Stimulated activated CD4-positive, alpha-beta T cell treated with anti-CD3 and anti-CD28 coated beads, Interleukin-4, amount 100 ng/mL, for 1 hour (primary cell): ENCODE results near the gene TCF4.

Experiments
- DNase-seq: peaks from one replicate; pipeline ENCODE4 v3.0.0-alpha.2; 2020

Gene TCF4

GRCh38 chr18:55280503-55280902 is 307.5 kb downstream of the TCF4 start:
- DNase-seq = no peak

GRCh38 chr18:55275039-55275901 is 312.7 kb downstream of the TCF4 start:
- DNase-seq = no peak

GRCh38 chr18:55272510-55273243 is 315.3 kb downstream of the TCF4 start:
- no peak for DNase-seq

GRCh38 chr18:55269622-55270021 is 318.4 kb downstream of the TCF4 start:
- no peak for DNase-seq

GRCh38 chr18:55268628-55269275 is 319.2 kb downstream of the TCF4 start:
- no peak for DNase-seq

- DNase-seq = no peak
Observed at GRCh38 chr18:55268151-55268601, 319.8 kb downstream of the TCF4 start.

GRCh38 chr18:55266981-55267380 is 321.0 kb downstream of the TCF4 start:
- no peak for DNase-seq

GRCh38 chr18:55265984-55266383 is 322.0 kb downstream of the TCF4 start:
- DNase-seq = no peak

GRCh38 chr18:55265130-55265675 is 322.8 kb downstream of the TCF4 start:
- DNase-seq = no peak

GRCh38 chr18:55264108-55264507 is 323.9 kb downstream of the TCF4 start:
- no peak for DNase-seq

GRCh38 chr18:55262021-55262560 is 325.9 kb downstream of the TCF4 start:
- no peak for DNase-seq

- DNase-seq = no peak
Observed at GRCh38 chr18:55261253-55261652, 326.7 kb downstream of the TCF4 start.

GRCh38 chr18:55258088-55258487 is 329.9 kb downstream of the TCF4 start:
- DNase-seq = no peak

- no peak for DNase-seq
Observed at GRCh38 chr18:55256929-55257289, 331.1 kb downstream of the TCF4 start.

GRCh38 chr18:55256226-55256928 is 331.6 kb downstream of the TCF4 start:
- no peak for DNase-seq

- no peak for DNase-seq
Observed at GRCh38 chr18:55253814-55254213, 334.2 kb downstream of the TCF4 start.

GRCh38 chr18:55252901-55253300 is 335.1 kb downstream of the TCF4 start:
- no peak for DNase-seq

GRCh38 chr18:55252053-55252675 is 335.8 kb downstream of the TCF4 start:
- DNase-seq = no peak

- no peak for DNase-seq
Observed at GRCh38 chr18:55251254-55251971, 336.6 kb downstream of the TCF4 start.

- no peak for DNase-seq
Observed at GRCh38 chr18:55250768-55251173, 337.2 kb downstream of the TCF4 start.

GRCh38 chr18:55249550-55249949 is 338.4 kb downstream of the TCF4 start:
- DNase-seq = no peak
